NCI-H69 (cell line): Measurements from ENCODE around the gene UNC50.
A peak's percentile ranks its signal among the peaks of the same experiment; 100 is the strongest.

ENCODE experiments used
- DNase-seq: peaks from one replicate; lab custom pipeline; 2025; lab: John Stamatoyannopoulos, UW

UNC50 gene, protein sequence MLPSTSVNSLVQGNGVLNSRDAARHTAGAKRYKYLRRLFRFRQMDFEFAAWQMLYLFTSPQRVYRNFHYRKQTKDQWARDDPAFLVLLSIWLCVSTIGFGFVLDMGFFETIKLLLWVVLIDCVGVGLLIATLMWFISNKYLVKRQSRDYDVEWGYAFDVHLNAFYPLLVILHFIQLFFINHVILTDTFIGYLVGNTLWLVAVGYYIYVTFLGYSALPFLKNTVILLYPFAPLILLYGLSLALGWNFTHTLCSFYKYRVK

DNA sequence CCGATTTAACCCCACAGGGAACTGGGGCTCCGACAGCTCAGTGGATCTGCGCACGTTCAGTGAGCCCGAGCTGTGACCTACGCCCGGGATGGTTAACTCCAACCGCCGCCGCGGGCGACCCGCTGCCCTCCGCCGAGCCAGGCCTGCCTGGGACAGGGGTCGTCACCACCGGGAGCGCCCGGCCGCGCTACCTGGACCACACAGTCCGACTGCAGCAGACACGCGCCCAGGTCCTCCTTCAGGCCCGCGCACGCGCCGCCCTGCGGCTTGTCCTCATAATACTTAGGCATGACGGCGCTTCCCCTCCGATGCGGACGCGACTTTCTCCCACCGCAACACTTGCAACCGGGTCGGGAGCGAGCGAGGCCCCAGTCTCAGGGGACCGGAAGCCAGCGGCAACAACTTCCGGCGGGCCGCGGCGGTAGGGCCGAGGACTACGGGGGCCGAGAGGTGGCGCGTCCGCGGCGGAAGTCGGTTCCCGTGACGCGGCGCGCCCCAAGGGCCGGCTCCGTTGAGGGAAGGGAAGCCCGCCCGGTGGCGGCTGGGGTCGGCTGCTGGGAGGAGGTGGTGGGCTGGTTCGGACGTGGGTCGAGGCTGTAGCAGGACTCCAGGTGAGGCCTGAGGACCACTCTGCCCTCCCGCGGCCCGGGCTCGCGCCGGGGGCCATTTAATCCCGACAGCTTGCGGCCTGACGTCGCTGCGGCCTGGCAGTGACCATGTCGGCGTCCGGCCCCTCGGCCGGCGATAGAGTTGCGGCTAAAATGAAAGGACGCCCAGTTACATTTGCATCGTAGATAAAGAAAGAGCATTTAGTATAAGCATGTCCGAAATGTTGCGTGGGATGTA, at the start of gene UNC50, which contains the start of gene COA5:
UNC50 (plus strand) TSS at position 474 of the 846 bp plus-strand sequence. CDS start 1,171 bp downstream, outside the sequence.
COA5 (minus strand) TSS at position 397 of the 846 bp plus-strand sequence; CDS start at position 290, 107 bp downstream.
- peak; percentile 91 for DNase-seq

DNA sequence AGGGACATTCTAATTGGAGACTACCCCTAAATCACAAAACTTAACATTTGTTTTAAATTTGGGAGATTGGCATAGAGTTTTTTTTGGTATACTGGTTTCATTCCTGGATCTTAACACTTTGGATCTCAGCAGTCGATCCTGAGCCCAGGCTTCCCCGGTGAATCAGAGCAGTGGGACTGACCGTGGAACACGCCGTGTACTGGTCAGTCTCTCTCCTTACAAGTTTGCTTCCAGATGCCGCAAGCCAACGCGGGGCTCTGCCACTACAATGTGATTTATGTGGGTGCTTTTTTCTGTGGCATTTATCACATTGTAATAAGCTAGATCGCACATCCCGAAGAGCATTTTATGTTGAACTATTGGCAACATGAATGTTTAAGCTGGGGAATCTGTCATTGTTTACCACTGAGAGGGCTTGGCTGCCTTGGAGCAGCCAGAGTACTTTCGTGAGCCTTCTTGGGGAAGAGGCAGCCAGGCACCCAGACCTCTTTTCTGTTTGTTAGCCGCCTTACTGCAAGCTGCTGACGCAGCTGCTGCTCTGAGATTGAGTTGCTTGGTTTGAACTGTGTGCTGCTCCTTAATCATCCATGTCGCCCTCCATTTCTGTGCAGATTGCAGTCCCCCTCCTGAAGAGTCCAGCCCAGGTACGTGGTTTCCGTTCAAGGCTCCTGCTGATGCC, 49.4 kb upstream of the UNC50 start:
- DNase-seq, result no peak

DNA sequence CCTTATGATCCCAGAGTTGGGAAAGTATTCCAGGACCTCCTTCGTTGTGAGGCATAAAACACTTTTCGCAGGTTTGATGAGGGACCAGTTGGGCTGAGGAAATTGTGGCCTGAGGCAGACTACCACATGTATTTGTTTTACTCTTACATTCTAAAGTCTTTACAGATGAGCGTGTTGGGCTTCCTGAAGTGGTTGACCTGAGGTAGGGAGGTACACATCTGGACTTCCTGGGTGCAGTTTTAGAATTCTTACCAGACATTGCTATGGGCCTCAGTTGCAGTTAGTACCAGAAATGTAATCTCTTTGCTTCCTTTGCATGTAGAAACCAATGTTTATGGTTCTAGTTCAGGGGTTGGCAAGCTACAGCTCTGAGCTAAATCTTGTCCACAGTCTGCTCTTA, 48.8 kb upstream of the UNC50 start:
- DNase-seq, result no peak

DNA sequence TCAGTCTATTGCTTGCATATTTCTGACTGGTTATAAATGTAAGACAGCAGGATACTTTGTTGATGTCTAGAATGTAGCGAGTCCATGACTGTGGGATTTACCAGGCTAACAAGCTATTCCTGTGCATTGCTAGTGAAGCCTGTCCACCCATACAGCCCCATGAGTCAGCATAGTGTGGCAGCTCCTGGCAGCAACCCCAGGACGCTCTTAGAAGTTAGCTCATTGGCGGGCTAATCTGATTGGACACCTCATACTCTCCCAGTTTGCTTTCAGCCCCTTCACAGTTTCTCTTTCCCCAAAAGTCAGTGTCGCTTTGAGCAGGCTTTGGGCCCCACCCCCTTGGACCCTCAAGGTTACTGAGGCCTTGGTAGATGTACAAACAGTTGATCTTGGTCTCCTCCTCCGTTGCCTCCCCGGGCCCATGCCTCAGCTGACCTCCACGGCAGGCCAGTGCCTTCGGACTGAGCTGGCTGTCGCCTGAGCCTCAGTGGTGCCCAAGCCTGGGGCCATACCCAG, 48.1 kb upstream of the UNC50 start:
- DNase-seq, result no peak

DNA sequence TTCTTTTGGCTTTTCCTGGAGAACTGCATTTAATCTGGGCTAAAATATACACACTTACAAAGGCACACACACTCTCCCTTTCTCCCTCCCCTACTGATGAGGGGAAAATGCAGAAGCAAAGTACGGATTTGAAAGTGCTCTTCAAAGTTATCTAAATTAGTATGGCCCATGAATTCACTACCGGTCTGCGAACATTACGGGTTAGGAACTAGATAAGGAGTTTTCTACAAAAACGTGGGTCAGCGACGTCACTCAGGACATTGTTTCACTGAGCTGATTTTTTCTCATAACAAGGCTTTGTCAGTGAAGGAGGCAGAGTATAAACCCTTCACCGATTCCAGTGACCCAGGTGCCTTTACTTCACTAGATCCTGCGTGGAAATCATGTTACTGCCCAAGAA, 47.4 kb upstream of the UNC50 start:
- DNase-seq, result no peak

DNA sequence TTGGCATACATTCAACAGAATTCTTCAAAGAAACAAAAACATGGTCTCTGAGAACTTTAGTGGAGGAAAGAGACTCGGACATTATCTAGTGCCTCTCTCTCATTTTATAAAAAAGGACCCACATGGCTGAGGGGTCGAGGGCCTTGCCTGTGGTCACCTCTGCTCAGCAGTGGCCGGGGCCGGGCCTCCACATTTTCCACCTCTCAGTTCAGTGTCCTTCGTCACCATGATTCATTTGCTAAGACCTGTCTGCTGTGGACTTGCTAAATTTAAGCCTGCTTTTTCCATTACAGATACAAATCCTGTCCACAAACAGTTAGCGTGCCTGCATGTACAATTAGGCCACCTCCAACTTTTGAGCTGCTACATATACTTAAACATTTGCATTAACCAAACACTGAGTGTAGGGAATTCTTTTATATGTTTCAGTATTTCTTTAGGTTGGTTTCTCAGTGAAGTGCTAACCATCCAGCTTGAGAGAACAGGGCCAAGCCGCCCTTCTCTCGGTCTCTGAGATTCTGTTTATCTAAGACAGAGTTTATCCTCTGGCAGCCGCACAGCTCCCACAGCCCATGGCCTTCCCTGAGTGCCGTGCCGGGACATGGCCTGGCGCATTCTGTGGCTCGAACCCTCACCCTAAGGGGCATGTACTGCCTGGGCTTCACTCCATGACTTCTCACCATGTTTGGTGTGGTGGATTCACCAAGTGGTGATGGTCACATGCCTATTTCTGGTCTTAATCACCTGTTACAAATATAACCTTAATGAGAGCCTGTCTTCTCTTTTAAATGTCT, 46.3 kb upstream of the UNC50 start:
- no peak for DNase-seq

DNA sequence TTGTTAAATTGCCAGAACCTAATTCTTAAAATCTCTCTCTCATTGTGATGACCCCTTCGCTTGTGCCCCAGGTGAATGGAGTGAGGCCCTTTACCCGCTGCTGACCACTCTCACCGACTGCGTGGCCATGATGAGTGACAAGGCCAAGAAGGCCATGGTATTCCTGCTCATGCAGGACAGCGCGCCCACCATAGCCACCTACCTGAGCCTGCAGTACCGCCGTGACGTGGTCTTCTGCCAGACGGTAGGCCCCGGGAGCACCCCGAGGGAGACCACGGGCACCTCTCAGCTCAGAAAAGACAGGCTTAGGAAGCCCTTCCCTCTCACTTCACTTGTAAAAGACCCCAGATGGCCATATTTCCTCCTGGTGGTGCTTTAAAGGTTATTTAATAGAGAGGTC, 45.0 kb upstream of the UNC50 start:
- DNase-seq, result no peak

DNA sequence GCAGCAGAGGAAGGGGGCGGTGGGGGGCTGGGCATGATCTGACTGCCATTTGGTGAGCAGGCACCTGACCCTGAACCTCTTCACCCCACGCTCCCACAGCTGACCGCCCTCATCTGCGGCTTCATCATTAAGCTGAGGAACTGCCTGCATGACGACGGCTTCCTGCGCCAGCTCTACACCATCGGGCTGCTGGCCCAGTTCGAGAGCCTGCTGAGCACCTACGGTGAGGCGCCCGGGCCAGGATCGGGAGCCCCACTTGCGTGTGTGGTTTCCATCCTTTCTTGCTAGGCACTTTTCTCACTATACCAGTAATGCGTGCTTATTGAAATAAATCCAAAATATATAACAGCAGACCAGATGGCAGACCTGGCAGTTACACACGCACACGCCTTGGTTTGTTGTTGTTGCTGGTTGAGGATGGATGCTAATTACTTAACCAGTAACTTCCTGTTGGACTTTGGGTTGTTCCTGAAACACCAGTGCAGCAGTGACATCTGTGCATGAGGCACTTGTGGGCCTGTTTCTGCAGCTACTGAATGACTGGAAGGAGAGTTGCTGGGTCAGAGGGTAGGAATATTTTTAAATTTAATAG, 43.8 kb upstream of the UNC50 start:
- DNase-seq, result no peak

DNA sequence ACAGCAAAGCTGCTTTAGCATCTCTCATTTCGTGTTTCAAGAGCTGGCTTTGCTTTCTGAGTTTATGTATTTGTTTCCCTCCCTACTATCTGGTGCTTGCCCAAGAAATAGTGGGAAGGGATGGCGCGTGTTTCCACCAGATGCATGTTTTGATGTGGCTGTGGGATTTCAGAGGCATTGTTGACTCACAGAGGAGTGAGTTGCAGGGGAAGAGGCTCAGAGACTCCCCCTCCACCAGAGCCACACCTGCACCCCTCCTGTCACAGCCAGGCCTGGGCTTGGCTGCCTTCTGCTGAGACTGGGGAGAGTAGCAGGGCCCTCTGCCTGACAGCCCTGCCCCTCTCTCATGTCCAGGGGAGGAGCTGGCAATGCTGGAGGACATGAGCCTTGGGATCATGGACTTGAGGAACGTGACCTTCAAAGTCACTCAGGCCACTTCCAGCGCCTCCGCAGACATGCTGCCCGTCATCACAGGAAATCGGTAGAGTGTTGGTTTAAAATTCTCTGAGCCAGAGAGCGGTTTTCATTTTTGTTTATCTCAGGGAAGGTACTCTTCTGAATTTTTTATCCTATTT, 43.0 kb upstream of the UNC50 start:
- no peak for DNase-seq

DNA sequence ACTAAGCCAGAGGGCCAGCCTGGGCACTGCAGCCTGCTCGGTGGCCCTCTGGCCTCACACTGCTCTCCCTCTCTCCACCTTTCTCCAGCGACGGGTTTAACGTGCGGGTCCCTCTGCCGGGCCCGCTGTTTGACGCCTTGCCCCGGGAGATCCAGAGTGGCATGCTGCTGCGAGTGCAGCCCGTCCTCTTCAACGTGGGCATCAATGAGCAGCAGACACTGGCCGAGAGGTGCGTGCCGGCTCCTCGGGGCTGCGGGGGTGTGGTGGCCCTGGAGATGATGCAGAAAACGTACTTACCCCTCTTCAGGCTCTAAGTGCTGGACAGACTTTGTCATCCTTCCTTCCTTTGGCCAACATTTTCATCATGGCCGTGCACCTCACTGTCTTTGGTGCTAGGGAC, 42.4 kb upstream of the UNC50 start:
- DNase-seq, result no peak

DNA sequence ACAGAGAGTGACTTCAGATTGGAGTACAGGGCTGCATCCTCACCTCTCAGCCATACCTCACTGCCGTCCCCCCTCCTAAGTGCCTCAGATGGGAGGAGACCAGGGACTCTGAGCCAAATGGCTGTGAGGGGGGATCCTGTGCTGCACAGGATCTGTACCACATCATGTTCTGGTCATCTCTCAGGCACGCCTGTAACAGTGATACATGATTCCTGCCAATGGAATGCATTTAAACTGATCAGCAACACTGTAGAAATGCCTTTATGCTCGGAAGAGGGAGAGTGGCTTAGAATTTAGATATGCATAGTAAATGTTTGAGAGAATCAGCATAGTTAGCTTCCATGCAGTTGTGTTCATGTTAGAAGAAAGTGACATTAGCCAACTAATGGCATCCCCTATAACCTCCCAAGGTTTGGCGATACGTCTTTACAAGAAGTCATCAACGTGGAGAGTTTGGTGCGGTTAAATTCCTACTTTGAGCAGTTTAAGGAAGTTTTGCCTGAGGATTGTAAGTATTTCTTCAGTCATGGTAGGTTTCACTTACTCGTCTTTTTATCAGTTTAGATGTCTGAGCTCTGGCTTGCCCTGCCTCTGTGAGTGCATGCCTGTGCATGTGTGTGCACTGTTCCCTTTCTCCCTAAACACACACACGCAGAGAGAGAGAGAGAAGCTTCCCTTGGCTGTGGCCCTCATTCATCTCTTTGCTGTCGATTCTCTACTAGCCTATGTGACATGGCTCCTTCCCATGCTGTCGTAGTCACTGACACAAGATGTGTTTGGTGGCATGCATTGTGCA, 40.0 kb upstream of the UNC50 start:
- DNase-seq, result no peak

DNA sequence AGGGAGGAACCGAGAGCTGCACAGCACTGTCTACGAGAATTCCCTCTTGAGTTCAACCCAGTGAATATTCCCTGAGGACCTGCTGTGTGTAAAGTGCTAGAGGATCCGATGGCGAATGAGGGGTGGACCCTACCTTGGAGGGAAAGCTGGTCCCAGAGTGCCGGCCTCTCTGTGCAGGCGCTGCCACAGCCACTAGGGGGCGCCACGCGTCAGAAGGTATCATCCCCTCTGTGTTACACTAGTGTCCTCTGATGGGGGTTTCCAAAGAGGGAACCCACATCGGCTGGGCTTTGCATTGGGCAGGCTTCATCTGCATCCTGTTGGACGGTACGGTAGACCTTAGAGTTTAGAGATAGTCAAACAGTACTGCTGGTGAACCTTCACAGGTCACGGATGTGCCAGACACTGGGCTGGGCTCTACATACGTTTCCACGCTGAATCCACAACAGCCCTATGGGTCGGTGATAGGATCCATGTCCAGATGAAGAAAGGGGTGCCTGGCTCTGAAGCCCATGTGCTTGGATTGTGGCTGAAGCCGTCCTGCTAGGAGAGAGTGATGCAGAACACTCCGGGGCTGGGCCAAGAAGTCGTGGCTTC, 39.1 kb upstream of the UNC50 start:
- peak; percentile 34 for DNase-seq

DNA sequence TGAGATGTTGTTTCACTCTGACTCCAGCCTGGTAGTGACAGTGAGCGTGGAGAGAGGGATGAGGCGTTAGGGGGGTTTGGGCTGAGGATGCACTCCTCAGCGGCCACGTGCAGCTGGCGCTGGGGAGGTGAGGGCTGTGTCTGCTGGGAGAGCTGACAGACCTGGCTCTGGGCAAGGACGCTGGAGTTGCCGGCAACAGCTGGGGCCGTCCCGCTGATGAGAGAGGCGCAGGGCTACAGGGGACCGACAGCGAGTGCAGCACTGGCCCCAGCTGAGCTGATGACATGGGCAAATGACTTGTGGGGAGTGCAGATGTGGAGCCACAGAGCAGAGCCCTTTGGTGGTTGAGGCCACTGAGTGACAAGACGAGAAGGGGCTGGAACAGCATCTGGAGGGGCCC, 38.5 kb upstream of the UNC50 start:
- no peak for DNase-seq

DNA sequence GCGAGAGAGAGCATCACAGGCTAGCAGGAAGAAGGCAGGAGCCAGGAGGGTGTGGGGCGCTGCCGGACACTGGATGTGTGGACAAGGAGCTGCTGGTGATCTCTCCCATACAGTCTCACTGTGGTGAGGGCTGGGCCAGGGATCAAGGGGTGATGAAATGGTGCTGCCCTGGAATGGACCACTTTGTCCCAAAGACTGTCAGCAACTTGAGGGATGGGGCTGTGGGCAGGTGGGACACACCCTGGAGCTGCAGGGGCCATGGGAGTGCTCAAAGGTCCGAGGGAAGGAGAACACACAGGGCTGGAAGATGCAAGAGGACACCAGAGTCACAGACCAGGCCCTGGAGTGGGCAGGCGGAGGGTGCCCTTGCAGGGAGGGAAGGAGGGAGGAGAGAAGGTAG, 38.0 kb upstream of the UNC50 start:
- no peak for DNase-seq

DNA sequence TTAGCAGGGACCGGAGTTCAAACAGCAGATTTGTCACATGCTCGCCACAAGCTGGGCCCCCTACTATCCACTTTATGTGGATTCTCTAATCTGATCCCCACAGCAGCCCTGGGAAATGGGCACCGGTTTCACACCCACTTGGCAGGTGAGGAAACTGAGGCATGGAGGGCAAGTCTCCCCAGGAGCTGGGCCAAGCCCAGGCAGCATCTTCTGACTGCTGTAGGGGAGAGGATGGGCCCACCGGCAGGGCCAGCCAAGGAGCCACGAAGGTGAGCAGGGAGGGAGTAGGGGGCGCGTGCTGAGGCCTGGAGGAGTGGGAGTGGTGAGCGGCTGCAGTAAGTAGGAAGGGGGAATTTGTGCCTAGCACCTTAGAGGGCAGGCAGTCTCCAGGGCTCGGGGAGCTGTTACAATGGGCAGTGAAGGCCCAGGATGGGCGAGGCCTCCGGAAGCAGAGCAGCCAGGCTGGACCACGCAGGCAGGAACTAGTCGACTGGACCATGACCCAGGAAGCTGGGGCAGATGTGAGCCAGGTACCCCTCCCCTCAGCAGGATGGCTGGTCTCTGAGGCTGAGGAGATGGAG, 37.2 kb upstream of the UNC50 start:
- no peak for DNase-seq

DNA sequence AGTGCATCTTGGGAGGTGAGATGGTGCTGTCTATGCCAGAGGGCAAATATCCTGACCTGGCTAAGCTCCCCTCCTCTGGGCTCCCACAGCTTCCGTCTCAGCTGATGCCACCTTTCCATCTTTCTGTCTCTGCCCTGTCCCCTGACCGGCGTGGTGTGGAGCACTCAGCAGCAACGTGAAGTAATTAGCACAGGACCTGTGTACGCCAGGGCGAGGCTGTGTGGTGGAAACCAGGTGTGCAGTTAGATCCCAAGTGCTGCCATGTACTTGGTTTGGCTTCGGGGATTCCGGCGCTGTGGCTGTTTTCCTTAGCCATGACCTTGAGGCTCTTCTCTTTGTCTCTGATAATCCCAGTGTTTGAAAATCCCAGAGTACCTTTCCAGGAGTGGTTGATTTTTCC, 36.6 kb upstream of the UNC50 start:
- DNase-seq, result no peak

DNA sequence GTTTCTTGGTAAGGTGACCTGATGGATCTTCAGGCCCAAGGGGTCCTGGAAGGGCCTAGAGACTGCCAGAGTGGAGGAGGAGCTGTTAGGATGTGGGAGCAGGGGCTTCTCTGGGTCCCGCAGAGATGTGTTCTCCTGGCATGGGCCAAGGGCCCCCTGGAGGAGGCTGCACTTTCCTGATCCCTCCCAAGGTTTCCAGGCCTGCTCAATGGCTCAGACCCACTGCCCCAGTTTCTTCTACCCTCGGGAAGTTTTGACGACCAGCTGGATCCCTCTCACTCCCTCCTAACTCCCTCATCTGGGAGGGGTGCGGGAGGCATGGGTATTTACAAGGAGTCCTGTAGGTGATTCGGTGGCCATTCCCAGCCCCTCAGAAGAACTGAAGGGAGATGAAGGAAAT, 36.2 kb upstream of the UNC50 start:
- no peak for DNase-seq

DNA sequence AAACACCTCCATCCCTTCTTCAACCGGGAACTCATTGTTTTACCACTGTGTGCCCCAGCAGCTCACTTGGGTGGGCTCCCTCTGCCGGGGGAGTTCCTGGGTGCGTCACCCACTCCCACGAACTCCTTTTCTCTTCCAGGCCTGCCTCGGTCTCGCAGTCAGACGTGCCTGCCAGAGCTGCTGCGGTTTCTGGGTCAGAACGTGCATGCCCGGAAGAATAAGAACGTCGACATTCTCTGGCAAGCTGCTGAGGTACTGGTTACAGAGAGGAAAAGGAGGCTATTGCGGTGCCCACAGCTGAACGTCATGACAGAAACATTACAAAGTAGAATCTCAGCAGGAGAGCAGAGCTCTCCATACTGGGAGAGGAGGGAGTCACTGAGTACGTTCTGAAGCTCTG, 35.7 kb upstream of the UNC50 start:
- no peak for DNase-seq

DNA sequence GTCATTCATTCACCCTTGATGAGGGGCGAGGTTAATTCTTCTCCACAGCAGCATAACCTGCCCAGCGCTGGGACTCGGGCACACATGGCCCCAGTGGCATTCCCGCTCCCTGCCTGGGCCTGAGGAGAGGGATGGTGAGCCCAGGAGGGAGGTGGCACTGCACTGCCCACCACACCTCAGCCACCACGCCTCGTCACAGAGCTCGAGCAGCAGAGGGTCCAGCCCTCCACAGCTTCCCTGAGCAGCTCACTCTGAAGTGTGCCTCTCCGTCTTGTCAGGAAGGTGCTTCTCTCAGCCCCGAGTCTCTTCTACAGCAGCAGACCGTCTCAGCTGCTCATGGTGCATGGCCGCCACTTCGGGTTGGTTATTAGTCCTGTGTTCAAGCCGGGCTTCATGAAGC, 35.0 kb upstream of the UNC50 start:
- no peak for DNase-seq
